Gastroesophageal sphincter (tissue), 3 donors: ENCODE data around the gene PRMT3.

ENCODE experiments used
- CTCF ChIP-seq, 4 experiments: fragments of 200-600 bp in 2 of 4; fragments of 450-650 bp in 2 of 4; sonication (generic) in 1 of 4; IDR thresholded peaks; one replicate each; pipeline ENCODE4 v1.5.1; 2017 to 2019; ENCODE audit warnings: antibody characterized with exemption in 4 of 4, mild to moderate bottlenecking in 2 of 4, moderate library complexity in 2 of 4
- EP300 ChIP-seq: sonication (generic); formaldehyde crosslinking; IDR thresholded peaks from one replicate; pipeline ENCODE4 v1.6.1; 2017; ENCODE audit warnings: antibody characterized with exemption, mild to moderate bottlenecking
- POLR2A ChIP-seq, 2 donors: fragments of 450-650 bp; IDR thresholded peaks; one replicate each; pipeline ENCODE4 v1.6.1; 2017; ENCODE audit warnings: antibody characterized with exemption in 2 of 2, mild to moderate bottlenecking in 2 of 2, moderate library complexity in 1 of 2

- no peak for TF ChIP-seq CTCF (IDR thresholded peaks at IDR 0.05)
- TF ChIP-seq EP300 = no peak
- TF ChIP-seq POLR2A (IDR thresholded peaks at IDR 0.05) = no peak
Measured at GRCh38 chr11:20474882-20475517, 87.5 kb downstream of the PRMT3 start.
